Measurements from ENCODE around the gene PHPT1. TPM values are rescaled to one million over a fixed set of nuclear protein-coding genes. Genes with fewer than 3 reads are reported as not detected.
A peak's percentile ranks its signal among the peaks of the same experiment; 100 is the strongest.

PHPT1 gene
- total RNA-seq, 1 experiment from 2014 or later, result 161 TPM

GRCh38 chr9:136808075-136808805 lies 41.0 kb upstream of the PHPT1 start:
- Histone ChIP-seq H2BK12ac (ENCODE audit: insufficient read length, low read depth, low read length) (no peak overlapping the region), H2BK20ac (ENCODE audit: low read depth, low read length, poor library complexity, severe bottlenecking) (no peak overlapping the region), H3K14ac (ENCODE audit: insufficient read depth, low read length) (peak overlapping the region; percentile 85), H2BK15ac (ENCODE audit: low read depth, low read length) (no peak overlapping the region), H3K27ac (ENCODE audit: insufficient read length, low read depth, low read length) (no peak overlapping the region), H3K9ac (ENCODE audit: extremely low read depth, insufficient read length, low read length) (peak overlapping the region; percentile 81), H3T11ph (ENCODE audit: low read length) (no peak overlapping the region), H2AFZ (ENCODE audit: low read length) (no peak overlapping the region), H2BK5ac (ENCODE audit: insufficient read length, low read length) (no peak overlapping the region), H3K27me3 (ENCODE audit: insufficient read depth, low read length) (no peaks in the 10 kb centered on the region; the same call in 1 of the 2 replicates), H3K56ac (ENCODE audit: insufficient read length, low read depth, low read length) (no peak overlapping the region), H4K5ac (ENCODE audit: insufficient read length, low read depth, low read length) (no peak overlapping the region), H3K4ac (ENCODE audit: low read depth, low read length) (no peak overlapping the region), H4K20me1 (ENCODE audit: control insufficient read depth, insufficient read depth, insufficient read length) (peaks cover 4% of the 10 kb centered on the region), H4K8ac (replicated peaks; ENCODE audit: insufficient read length, low read depth, low read length) (no peak overlapping the region), H3K18ac (ENCODE audit: insufficient read length, low read depth, low read length) (no peak overlapping the region), H4K91ac (ENCODE audit: insufficient read length, low read depth, low read length) (no peak overlapping the region), H2AK5ac (ENCODE audit: insufficient read length, low read length) (no peak overlapping the region), H3K79me2 (ENCODE audit: insufficient read depth, low read length) (peaks cover 9% of the 10 kb centered on the region; the same call in 1 of the 2 replicates), H3K23me2 (ENCODE audit: insufficient read length, low read depth, low read length, poor library complexity, severe bottlenecking) (peaks cover 15% of the 10 kb centered on the region), H3K4me1 (ENCODE audit: insufficient read depth, low read length) (no peaks in the 10 kb centered on the region), H3K9me3 (ENCODE audit: control insufficient read depth, low read depth, low read length) (no peaks in the 10 kb centered on the region), H3K4me2 (ENCODE audit: insufficient read depth, insufficient read length, low read length) (peak overlapping the region; percentile 88), H2BK120ac (ENCODE audit: low read depth, low read length, poor library complexity, severe bottlenecking) (no peak overlapping the region), H3K23ac (ENCODE audit: insufficient read length, low read depth, low read length) (no peak overlapping the region), H3K79me1 (ENCODE audit: insufficient read depth, low read depth, low read length, poor library complexity, severe bottlenecking) (peaks cover 11% of the 10 kb centered on the region)
- TF ChIP-seq CTCF (conservative IDR thresholded peaks at IDR 0.05), result no peak
- H3K4me3 Mint-ChIP-seq, result peak overlapping the region; percentile 77 to 85
- DNase-seq, result peak; percentile 34
- H3K27ac Mint-ChIP-seq, result no peak overlapping the region; a peak in 1 of 7 replicates
- H3K9me3 Mint-ChIP-seq, result no peaks in the 10 kb centered on the region
- H3K27me3 Mint-ChIP-seq (ENCODE audit: low read depth), result peaks cover 14% of the 10 kb centered on the region
- no CpG with 5 or more reads among the region's 93 CpGs for WGBS (ENCODE audit: extremely low coverage, insufficient read length, low lambda C conversion rate)
- H3K36me3 Mint-ChIP-seq (ENCODE audit: insufficient read depth in 1 of 3, low read depth in 3 of 3), result peaks cover 31 to 53% (median 44%) of the 10 kb centered on the region in 3 experiments; a peak in 6 of 7 replicates
- H3K4me1 Mint-ChIP-seq, result peaks cover 16 to 27% of the 10 kb centered on the region in 2 experiments
